GM12878 (cell line): ENCODE data around the gene CARS2. TPM values are rescaled to one million over a fixed set of nuclear protein-coding genes. Genes with fewer than 3 reads are reported as not detected.

Experiments
- ATAC-seq: fragments of 200-7000 bp; cut with Tn5 transposase; 3 replicates; pipeline ENCODE4 v1.9.1; 2020; ENCODE audit warnings: mild to moderate bottlenecking, moderate library complexity
- BruUV-seq: library from RNA; stranded (reverse); fragments of 400-500 nt; replicated peaks from 2 replicates; lab custom pipeline; 2021; lab: Mats Ljungman, UMichigan
- CTCF ChIA-PET: fragments of 300-600 bp; sonication (Branson Sonifier 250); formaldehyde crosslinking; extraction: SDS; loops from one replicate; lab custom pipeline; 2021; ENCODE audit warnings: inconsistent platforms; lab: Yijun Ruan, JAX
- POLR2A ChIA-PET: fragments of 350-600 bp; formaldehyde crosslinking; extraction: SDS; loops from one replicate; lab custom pipeline; 2021; ENCODE audit warnings: inconsistent platforms; lab: Charles Lee
- RAD21 ChIA-PET: fragments of 300-600 bp; sonication (Branson Sonifier 250); formaldehyde crosslinking; loops from one replicate; lab custom pipeline; 2023; ENCODE audit warnings: antibody characterized with exemption; ENCODE audit not compliant: unreplicated experiment; lab: Charles Lee
- SMC1A ChIA-PET: fragments of 300-600 bp; sonication (Branson Sonifier 250); formaldehyde crosslinking; loops from one replicate; lab custom pipeline; 2023; ENCODE audit not compliant: unreplicated experiment, uncharacterized antibody; lab: Charles Lee
- DNase-seq: peaks from one replicate; pipeline ENCODE4 v3.0.0-alpha.2; 2011; ENCODE audit warnings: low read depth, low spot score
- FAIRE-seq: peaks from 3 replicates; lab custom pipeline; 2011; peaks lifted over from hg19 to GRCh38; lab: Jason Lieb, UNC
- H2AFZ ChIP-seq: 2 replicates; pipeline ENCODE4 v1.6.0; 2011; ENCODE audit warnings: low read depth, low read length, control low read depth; ENCODE audit not compliant: control insufficient read depth
- H3K27ac ChIP-seq: 2 replicates; pipeline ENCODE4 v1.5.1; 2011; ENCODE audit warnings: control low read depth; ENCODE audit not compliant: control insufficient read depth, insufficient read depth
- H3K27me3 ChIP-seq, 2 experiments: replicated peaks in 1 of 2; 2 replicates each; pipeline versions ENCODE4 v1.6.0 to v1.6.1; 2011; ENCODE audit warnings: low read length in 1 of 2; ENCODE audit not compliant: control insufficient read depth in 2 of 2, insufficient read depth in 2 of 2
- H3K36me3 ChIP-seq, 2 experiments: 2 replicates each; pipeline ENCODE4 v1.5.1; 2011; ENCODE audit warnings: low read length in 1 of 2; ENCODE audit not compliant: control insufficient read depth in 2 of 2, insufficient read depth in 2 of 2
- H3K4me1 ChIP-seq: 2 replicates; pipeline ENCODE4 v1.6.1; 2011; ENCODE audit warnings: mild to moderate bottlenecking, low read length, moderate library complexity, mixed read lengths; ENCODE audit not compliant: control insufficient read depth, insufficient read depth
- H3K4me2 ChIP-seq: 2 replicates; pipeline ENCODE4 v1.6.0; 2011; ENCODE audit warnings: control low read depth; ENCODE audit not compliant: control insufficient read depth, insufficient read depth
- H3K4me3 ChIP-seq: fragments of 200-600 bp; sonication (generic); 2 replicates; pipeline ENCODE4 v1.5.1; 2016
- H3K79me2 ChIP-seq: 2 replicates; pipeline ENCODE4 v1.6.0; 2011; ENCODE audit warnings: low read length; ENCODE audit not compliant: control insufficient read depth, insufficient read depth
- H3K9ac ChIP-seq: 2 replicates; pipeline ENCODE4 v1.8.0; 2011; ENCODE audit warnings: low read length, control low read depth, mixed read lengths; ENCODE audit not compliant: control insufficient read depth, insufficient read depth
- H3K9me3 ChIP-seq: replicated peaks from 3 replicates; pipeline ENCODE4 v1.5.1; 2011; ENCODE audit warnings: mild to moderate bottlenecking, low read length; ENCODE audit not compliant: control insufficient read depth, insufficient read depth
- H4K20me1 ChIP-seq: 2 replicates; pipeline ENCODE4 v1.6.0; 2011; ENCODE audit not compliant: control insufficient read depth, insufficient read depth
- BRCA1 ChIP-seq: IDR thresholded peaks from 2 replicates; pipeline ENCODE4 v1.6.1; 2011; ENCODE audit warnings: low read depth, low read length, improper control_type of control experiment
- CREM ChIP-seq: IDR thresholded peaks from 2 replicates; pipeline ENCODE4 v1.6.1; 2014; ENCODE audit warnings: antibody characterized with exemption, low read depth
- CUX1 ChIP-seq: IDR thresholded peaks from 2 replicates; pipeline ENCODE4 v1.6.1; 2012; ENCODE audit warnings: improper control_type of control experiment, low read depth, low read length; ENCODE audit not compliant: insufficient replicate concordance
- ELK1 ChIP-seq: IDR thresholded peaks from 2 replicates; pipeline ENCODE4 v1.6.1; 2012; ENCODE audit warnings: low read depth, low read length, improper control_type of control experiment
- MAX ChIP-seq: IDR thresholded peaks from 2 replicates; pipeline ENCODE4 v1.6.1; 2012; ENCODE audit warnings: low read depth, low read length, improper control_type of control experiment
- PKNOX1 ChIP-seq: fragments of 450-650 bp; IDR thresholded peaks from 2 replicates; pipeline ENCODE4 v1.6.1; 2016; ENCODE audit warnings: mild to moderate bottlenecking
- POLR2AphosphoS5 ChIP-seq: IDR thresholded peaks from 2 replicates; pipeline ENCODE4 v1.6.1; 2011; ENCODE audit warnings: mild to moderate bottlenecking, low read length, inconsistent platforms
- TAF1 ChIP-seq: IDR thresholded peaks from 2 replicates; pipeline ENCODE4 v1.6.1; 2011; ENCODE audit warnings: mild to moderate bottlenecking, low read depth, low read length, borderline replicate concordance
- YBX1 ChIP-seq: fragments of 450-650 bp; IDR thresholded peaks from 2 replicates; pipeline ENCODE4 v1.6.1; 2016; ENCODE audit warnings: antibody characterized with exemption
- ZBTB11 ChIP-seq: fragments of 450-650 bp; formaldehyde crosslinking; IDR thresholded peaks from 2 replicates; pipeline ENCODE4 v1.5.0; 2022; ENCODE audit warnings: mild to moderate bottlenecking, missing genetic modification characterization
- ZNF24 ChIP-seq: fragments of 450-650 bp; IDR thresholded peaks from 2 replicates; pipeline ENCODE4 v1.6.1; 2017; ENCODE audit warnings: antibody characterized with exemption, mild to moderate bottlenecking
- ZSCAN29 ChIP-seq: fragments of 450-650 bp; IDR thresholded peaks from 2 replicates; pipeline ENCODE4 v1.6.1; 2017; ENCODE audit warnings: mild to moderate bottlenecking, moderate library complexity
- in situ Hi-C: fragments of 300-500 bp; cut with MboI; formaldehyde crosslinking; loops from 9 replicates; pipeline ENCODE4 v1.14.3; 2018; ENCODE audit warnings: mixed read lengths
- intact Hi-C: fragments of 100-400 bp; cut with micrococcal nuclease; formaldehyde crosslinking; loops from one replicate; pipeline ENCODE4 v1.14.2; 2022; ENCODE audit not compliant: unreplicated experiment
- polyA plus RNA-seq, 11 experiments: library from polyadenylated mRNA; depleted of rRNA in 4 of 11; unstranded in 6 of 11; stranded (reverse) in 5 of 11; fragments of >200 nt; fragmentation: Nextera tagmentation in 4 of 11; fragmentation: Illumina TruSeq in 1 of 11; extraction: Ambion mirVana in 4 of 11; extraction: Trizol in 1 of 11; gene quantifications; 1 replicate in 1 of 11; 2 replicates in 10 of 11; pipeline versions ENCODE4 v1.2.1 to v1.2.3, GENCODE V29; 2011 to 2016; ENCODE audit warnings: inconsistent platforms in 2 of 11, missing spikeins in 2 of 11, low read depth in 1 of 11
- total RNA-seq, 4 experiments: library from RNA; depleted of rRNA in 3 of 4; stranded (reverse); fragments of >200 nt in 3 of 4; fragmentation: Illumina TruSeq in 1 of 4; extraction: Trizol in 1 of 4; gene quantifications; 2 replicates each; pipeline versions ENCODE4 v1.2.1 to v1.2.3, GENCODE V29; 2013 to 2021

Gene CARS2
- total and polyA plus RNA-seq, 10 of the 15 experiments (the other 5 are each of a cell fraction or from before 2014, with no cell fraction given): 4.2 to 101 (median 61.5) TPM

GRCh38 chr13:110743687-110744086, 37.8 kb upstream of the CARS2 start (continued):
- TF ChIP-seq ZBTB11 (CRISPR knock-in tag) (no peak), TAF1 (no peak), ZSCAN29 (no peak), POLR2AphosphoS5 (no peak), ZNF24 (no peak), MAX (no peak), CREM (no peak)

- Histone ChIP-seq H3K36me3 (no peaks in the 10 kb centered on the region), H3K27me3 (no peaks in the 10 kb centered on the region), H3K27ac (no peak overlapping the region), H3K4me1 (no peaks in the 10 kb centered on the region), H3K79me2 (no peaks in the 10 kb centered on the region), H3K4me2 (no peak overlapping the region), H2AFZ (no peak overlapping the region), H3K9ac (no peak overlapping the region), H4K20me1 (no peaks in the 10 kb centered on the region), H3K4me3 (no peak overlapping the region), H3K9me3 (no peaks in the 10 kb centered on the region; the same call in 2 of the 3 replicates)
- FAIRE-seq (no peak), DNase-seq (no peak), ATAC-seq (no peak)
- ChIA-PET RAD21 (no interaction called here), CTCF (no interaction called here), SMC1A (no interaction called here), POLR2A (no interaction called here)
- intact Hi-C loops: no loop called here
- in situ Hi-C loops: no loop called here
- BruUV-seq: no TSS peak
- TF ChIP-seq CUX1 (no peak), BRCA1 (no peak), YBX1 (no peak), ELK1 (no peak), PKNOX1 (no peak)
These were observed 31.6 kb upstream of the CARS2 start for GRCh38 chr13:110737555-110737954.
